Neural crest cell (in vitro differentiated cells): ENCODE data around the gene HJURP. TPM values are rescaled to one million over a fixed set of nuclear protein-coding genes. Genes with fewer than 3 reads are reported as not detected.

Experiments
- DNase-seq: peaks from one replicate; pipeline ENCODE4 v3.0.0; 2021; ENCODE audit warnings: low read depth, mixed read lengths, low spot score
- H3K27ac Mint-ChIP-seq: one replicate; pipeline ENCODE4 v1.8.0; 2021; ENCODE audit warnings: mild to moderate bottlenecking, mixed read lengths; ENCODE audit not compliant: unreplicated experiment
- H3K27me3 Mint-ChIP-seq: 2 replicates; pipeline ENCODE4 v1.8.0; 2021; ENCODE audit warnings: low read depth, mild to moderate bottlenecking, mixed read lengths
- H3K36me3 Mint-ChIP-seq: 2 replicates; pipeline ENCODE4 v1.8.0; 2021; ENCODE audit warnings: low read depth, mild to moderate bottlenecking, mixed read lengths
- H3K4me1 Mint-ChIP-seq: 2 replicates; pipeline ENCODE4 v1.8.0; 2021; ENCODE audit warnings: mixed read lengths
- H3K4me3 Mint-ChIP-seq: one replicate; pipeline ENCODE4 v1.8.0; 2021; ENCODE audit warnings: mild to moderate bottlenecking, mixed read lengths
- H3K9me3 Mint-ChIP-seq: 2 replicates; pipeline ENCODE4 v1.8.0; 2021; ENCODE audit warnings: mixed read lengths
- CTCF ChIP-seq: fragments of 200-600 bp; sonication (generic); conservative IDR thresholded peaks from 2 replicates; pipeline ENCODE4 v1.5.0; 2021; ENCODE audit warnings: antibody characterized with exemption, mild to moderate bottlenecking
- total RNA-seq: library from RNA; stranded (reverse); gene quantifications from 2 replicates; pipeline ENCODE4 v1.2.1, GENCODE V29; 2021

The HJURP gene
- total RNA-seq, 1 donor from 2014 or later, result 63.6 TPM

- TF ChIP-seq CTCF, result no peak
- Mint-ChIP-seq H3K9me3 (no peaks in the 10 kb centered on the region), H3K4me3 (peak overlapping the region; percentile 99), H3K36me3 (peaks cover 15% of the 10 kb centered on the region), H3K27ac (peak overlapping the region; percentile 95), H3K4me1 (peaks cover 42% of the 10 kb centered on the region), H3K27me3 (no peaks in the 10 kb centered on the region)
- no peak for DNase-seq
Measured at GRCh38 chr2:233853883-233854240, 473 bp downstream of the HJURP start.

- Mint-ChIP-seq H3K36me3 (peaks cover 20% of the 10 kb centered on the region), H3K9me3 (no peaks in the 10 kb centered on the region)
Measured at GRCh38 chr2:233853353-233853752, 982 bp downstream of the HJURP start.

GRCh38 chr2:233852056-233852455, 2.3 kb downstream of the HJURP start:
- H3K27me3 Mint-ChIP-seq, result no peaks in the 10 kb centered on the region
- H3K4me3 Mint-ChIP-seq, result peak overlapping the region; percentile 99
- no peak overlapping the region for H3K27ac Mint-ChIP-seq
- H3K9me3 Mint-ChIP-seq, result no peaks in the 10 kb centered on the region
- TF ChIP-seq CTCF, result no peak
- no peak for DNase-seq
- H3K4me1 Mint-ChIP-seq, result peaks cover 46% of the 10 kb centered on the region
- peaks cover 27% of the 10 kb centered on the region for H3K36me3 Mint-ChIP-seq

More at GRCh38 chr2:233853353-233853752, 982 bp downstream of the HJURP start:
- TF ChIP-seq CTCF, result no peak
- H3K4me1 Mint-ChIP-seq, result peaks cover 46% of the 10 kb centered on the region
- no peak for DNase-seq
- no peaks in the 10 kb centered on the region for H3K27me3 Mint-ChIP-seq
- peak overlapping the region; percentile 92 for H3K27ac Mint-ChIP-seq
- H3K4me3 Mint-ChIP-seq, result peak overlapping the region; percentile 99

- no peak for DNase-seq
- Mint-ChIP-seq H3K27ac (no peak overlapping the region), H3K36me3 (peaks cover 31% of the 10 kb centered on the region), H3K4me3 (peak overlapping the region; percentile 23), H3K27me3 (no peaks in the 10 kb centered on the region), H3K4me1 (peaks cover 46% of the 10 kb centered on the region), H3K9me3 (no peaks in the 10 kb centered on the region)
- no peak for TF ChIP-seq CTCF
Measured at GRCh38 chr2:233851169-233851568, 3.2 kb downstream of the HJURP start.

GRCh38 chr2:233850745-233851144, 3.6 kb downstream of the HJURP start:
- Mint-ChIP-seq H3K36me3 (peaks cover 33% of the 10 kb centered on the region), H3K4me3 (no peak overlapping the region), H3K9me3 (no peaks in the 10 kb centered on the region), H3K4me1 (peaks cover 44% of the 10 kb centered on the region), H3K27ac (no peak overlapping the region), H3K27me3 (no peaks in the 10 kb centered on the region)
- TF ChIP-seq CTCF, result no peak
- DNase-seq, result no peak
